GM12878 (cell line): ENCODE data around the gene DISC1.

Source experiments
- CTCF ChIP-seq, 3 experiments: IDR thresholded peaks in 2 of 3; conservative IDR thresholded peaks in 1 of 3; 2 replicates each; pipeline ENCODE4 v1.5.1; 2011; ENCODE audit warnings: low read depth in 3 of 3, low read length in 3 of 3, mild to moderate bottlenecking in 3 of 3, control low read depth in 2 of 3, moderate library complexity in 2 of 3, inconsistent platforms in 1 of 3, mixed read lengths in 1 of 3; ENCODE audit not compliant: control insufficient read depth in 2 of 3, insufficient read depth in 1 of 3; ENCODE audit errors: extremely low read depth in 1 of 3
- HDAC2 ChIP-seq: fragments of 200-600 bp; sonication (generic); IDR thresholded peaks from 2 replicates; pipeline ENCODE4 v1.6.1; 2017
- REST ChIP-seq: IDR thresholded peaks from 2 replicates; pipeline ENCODE4 v1.6.1; 2012; ENCODE audit warnings: mild to moderate bottlenecking, low read depth, low read length
- YY1 ChIP-seq: IDR thresholded peaks from 2 replicates; pipeline ENCODE4 v1.6.1; 2011; ENCODE audit warnings: low read depth, mild to moderate bottlenecking, low read length
- ZNF217 ChIP-seq: fragments of 450-650 bp; IDR thresholded peaks from 2 replicates; pipeline ENCODE4 v1.6.1; 2017; ENCODE audit warnings: antibody characterized with exemption, mild to moderate bottlenecking

GRCh38 chr1:231634323-231635013, 7.9 kb downstream of the DISC1 start:
- no peak for TF ChIP-seq CTCF (IDR thresholded peaks at IDR 0.05 in 2 of 3, conservative IDR thresholded peaks at IDR 0.05 in 1 of 3; ENCODE audit: control insufficient read depth in 2 of 3, extremely low read depth in 1 of 3, insufficient read depth in 1 of 3, low read depth in 3 of 3, low read length in 3 of 3)
- TF ChIP-seq REST, result no peak
- TF ChIP-seq YY1, result no peak
- no peak for TF ChIP-seq HDAC2
- no peak for TF ChIP-seq ZNF217
